ENCODE data around the gene BICD1.

Gene BICD1

GRCh38 chr12:32106517-32107358 lies at the start of gene BICD1:
Gene BICD1, plus strand, starts transcription at chr12:32106847. Its CDS starts 485 bp downstream, at chr12:32107332.
- TF ChIP-seq GATA2 (IDR thresholded peaks at IDR 0.05; ENCODE audit: low read depth, low read length), result no peak

GRCh38 chr12:32061033-32061432 lies 45.6 kb upstream of the BICD1 start:
- TF ChIP-seq GATA3 (IDR thresholded peaks at IDR 0.05; ENCODE audit: low read depth, low read length), result no peak
- TF ChIP-seq GATA2 (IDR thresholded peaks at IDR 0.05; ENCODE audit: low read depth, low read length), result no peak

- TF ChIP-seq GATA2 (IDR thresholded peaks at IDR 0.05; ENCODE audit: low read depth, low read length) (no peak), GATA3 (IDR thresholded peaks at IDR 0.05; ENCODE audit: low read depth, low read length) (no peak)
Measured at GRCh38 chr12:32062881-32063280, 43.8 kb upstream of the BICD1 start.

- no peak for TF ChIP-seq GATA3 (IDR thresholded peaks at IDR 0.05; ENCODE audit: low read depth, low read length)
- no peak for TF ChIP-seq GATA2 (IDR thresholded peaks at IDR 0.05; ENCODE audit: low read depth, low read length)
Measured at GRCh38 chr12:32063796-32064195, 42.9 kb upstream of the BICD1 start.

GRCh38 chr12:32066206-32066605 lies 40.4 kb upstream of the BICD1 start:
- TF ChIP-seq GATA2 (IDR thresholded peaks at IDR 0.05; ENCODE audit: low read depth, low read length) (no peak), GATA3 (IDR thresholded peaks at IDR 0.05; ENCODE audit: low read depth, low read length) (no peak)

GRCh38 chr12:32069071-32069470 lies 37.6 kb upstream of the BICD1 start:
- peak; percentile 45; the same call in 1 of the 2 replicates for TF ChIP-seq GATA2 (IDR thresholded peaks at IDR 0.05; ENCODE audit: low read depth, low read length)
- TF ChIP-seq GATA3 (IDR thresholded peaks at IDR 0.05; ENCODE audit: low read depth, low read length), result peak; percentile 91

- TF ChIP-seq GATA3 (IDR thresholded peaks at IDR 0.05; ENCODE audit: low read depth, low read length) (no peak), GATA2 (IDR thresholded peaks at IDR 0.05; ENCODE audit: low read depth, low read length) (no peak)
Measured at GRCh38 chr12:32069731-32070130, 36.9 kb upstream of the BICD1 start.

- TF ChIP-seq GATA3 (IDR thresholded peaks at IDR 0.05; ENCODE audit: low read depth, low read length), result no peak
Measured at GRCh38 chr12:32070370-32070769, 36.3 kb upstream of the BICD1 start.

GRCh38 chr12:32072102-32072501 lies 34.5 kb upstream of the BICD1 start:
- TF ChIP-seq GATA2 (IDR thresholded peaks at IDR 0.05; ENCODE audit: low read depth, low read length) (no peak), GATA3 (IDR thresholded peaks at IDR 0.05; ENCODE audit: low read depth, low read length) (no peak)

GRCh38 chr12:32074432-32074831 lies 32.2 kb upstream of the BICD1 start:
- no peak for TF ChIP-seq GATA2 (IDR thresholded peaks at IDR 0.05; ENCODE audit: low read depth, low read length)
- no peak for TF ChIP-seq GATA3 (IDR thresholded peaks at IDR 0.05; ENCODE audit: low read depth, low read length)

- TF ChIP-seq GATA2 (IDR thresholded peaks at IDR 0.05; ENCODE audit: low read depth, low read length) (no peak), GATA3 (IDR thresholded peaks at IDR 0.05; ENCODE audit: low read depth, low read length) (no peak)
Measured at GRCh38 chr12:32076941-32077340, 29.7 kb upstream of the BICD1 start.

- TF ChIP-seq GATA2 (IDR thresholded peaks at IDR 0.05; ENCODE audit: low read depth, low read length), result no peak
- no peak for TF ChIP-seq GATA3 (IDR thresholded peaks at IDR 0.05; ENCODE audit: low read depth, low read length)
Measured at GRCh38 chr12:32080435-32080834, 26.2 kb upstream of the BICD1 start.

- TF ChIP-seq GATA2 (IDR thresholded peaks at IDR 0.05; ENCODE audit: low read depth, low read length), result no peak
- no peak for TF ChIP-seq GATA3 (IDR thresholded peaks at IDR 0.05; ENCODE audit: low read depth, low read length)
Measured at GRCh38 chr12:32083489-32083888, 23.2 kb upstream of the BICD1 start.

GRCh38 chr12:32084017-32084688 lies 22.5 kb upstream of the BICD1 start:
- no peak for TF ChIP-seq GATA2 (IDR thresholded peaks at IDR 0.05; ENCODE audit: low read depth, low read length)
- TF ChIP-seq GATA3 (IDR thresholded peaks at IDR 0.05; ENCODE audit: low read depth, low read length), result no peak

GRCh38 chr12:32084753-32085152 lies 21.9 kb upstream of the BICD1 start:
- TF ChIP-seq GATA2 (IDR thresholded peaks at IDR 0.05; ENCODE audit: low read depth, low read length) (no peak), GATA3 (IDR thresholded peaks at IDR 0.05; ENCODE audit: low read depth, low read length) (no peak)
